ELF-1 (cell line): Measurements from ENCODE around the gene TERT.
"Not testable (repeated sequence)": the region's sequence is repeated elsewhere in the genome, so short reads cannot be mapped to it uniquely, and the experiment has no call there.

Experiments
- DNase-seq: peaks from one replicate; pipeline ENCODE4 v3.0.0-alpha.2; 2016; ENCODE audit warnings: low read depth, low spot score

Gene TERT

GRCh38 chr5:1278656-1279442 is 16.0 kb downstream of the TERT start:
- DNase-seq, result no peak

- no peak for DNase-seq
These were observed 16.7 kb downstream of the TERT start for GRCh38 chr5:1278216-1278615.

- DNase-seq, result no peak
These were observed 17.1 kb downstream of the TERT start for GRCh38 chr5:1277781-1278180.

- no peak for DNase-seq
These were observed 17.5 kb downstream of the TERT start for GRCh38 chr5:1277331-1277730.

GRCh38 chr5:1276930-1277329 is 17.9 kb downstream of the TERT start:
- DNase-seq, result no peak

GRCh38 chr5:1275397-1276391 is 19.2 kb downstream of the TERT start:
- not testable (repeated sequence) for DNase-seq

GRCh38 chr5:1274471-1274870 is 20.4 kb downstream of the TERT start:
- no peak for DNase-seq

- DNase-seq, result no peak
These were observed 21.1 kb downstream of the TERT start for GRCh38 chr5:1273745-1274144.

GRCh38 chr5:1272201-1272600 is 22.7 kb downstream of the TERT start:
- no peak for DNase-seq

- DNase-seq, result no peak
These were observed 23.6 kb downstream of the TERT start for GRCh38 chr5:1270933-1271914.

- no peak for DNase-seq
These were observed 24.4 kb downstream of the TERT start for GRCh38 chr5:1270426-1270825.

GRCh38 chr5:1268666-1269065 is 26.2 kb downstream of the TERT start:
- no peak for DNase-seq

- no peak for DNase-seq
These were observed 26.8 kb downstream of the TERT start for GRCh38 chr5:1268056-1268455.

GRCh38 chr5:1267464-1267863 is 27.4 kb downstream of the TERT start:
- DNase-seq, result not testable (repeated sequence)

- no peak for DNase-seq
These were observed 28.1 kb downstream of the TERT start for GRCh38 chr5:1266791-1267190.

GRCh38 chr5:1265461-1266455 is 29.1 kb downstream of the TERT start:
- no peak for DNase-seq

GRCh38 chr5:1265026-1265425 is 29.8 kb downstream of the TERT start:
- DNase-seq, result peak; percentile 34

- no peak for DNase-seq
These were observed 30.7 kb downstream of the TERT start for GRCh38 chr5:1264211-1264610.

- no peak for DNase-seq
These were observed 32.5 kb downstream of the TERT start for GRCh38 chr5:1262381-1262780.

GRCh38 chr5:1261643-1262042 is 33.2 kb downstream of the TERT start:
- DNase-seq, result no peak
